ENCODE data around the gene CHN2.

DNA sequence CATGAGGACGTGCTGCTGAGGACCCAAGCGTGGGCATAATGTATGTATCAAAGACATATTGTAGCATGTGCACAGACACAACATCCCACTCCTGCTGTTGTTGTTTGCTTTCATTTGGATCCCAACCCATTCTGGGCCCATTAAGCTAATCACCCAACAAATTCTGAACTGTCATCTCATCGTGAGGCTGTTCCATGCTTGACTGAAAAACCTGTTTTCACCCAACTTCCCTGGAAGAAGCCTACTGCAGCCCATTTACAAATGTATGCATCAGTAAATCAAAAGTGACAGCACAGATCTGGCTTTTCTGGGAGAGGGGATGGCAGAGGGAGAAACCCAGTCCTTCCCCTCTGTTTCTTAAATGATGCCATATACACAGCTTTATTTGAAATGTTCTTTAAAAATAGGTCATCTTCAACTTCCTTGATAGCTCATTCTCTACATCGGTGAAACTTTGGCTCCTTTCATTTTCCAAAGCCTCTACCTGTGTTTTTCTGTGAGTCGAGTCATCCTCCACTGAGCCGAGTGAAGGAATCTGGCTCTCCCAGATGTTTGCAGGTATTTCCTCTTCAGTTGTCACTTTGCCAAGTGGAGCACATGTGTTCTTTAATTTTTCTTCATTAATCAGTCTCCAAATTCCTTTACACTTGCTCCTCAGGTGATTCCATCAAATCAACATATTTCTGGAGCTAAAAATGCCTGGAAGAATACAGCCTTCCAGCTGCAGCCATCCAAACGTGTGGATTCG, 151.8 kb downstream of the CHN2 start:
- no peak for TF ChIP-seq CTCF (conservative IDR thresholded peaks at IDR 0.05; ENCODE audit: low read depth, low read length)
- no peak for TF ChIP-seq EZH2phosphoT487 (IDR thresholded peaks at IDR 0.05; ENCODE audit: borderline replicate concordance, low read length)
- no peak for TF ChIP-seq EZH2 (IDR thresholded peaks at IDR 0.05; ENCODE audit: low read length, unreplicated experiment)
